ENCODE data around the gene CTPS1. TPM values are rescaled to one million over a fixed set of nuclear protein-coding genes. Genes with fewer than 3 reads are reported as not detected.

Gene CTPS1
- total RNA-seq, 1 donor from 2014 or later = 61.6 TPM

DNA sequence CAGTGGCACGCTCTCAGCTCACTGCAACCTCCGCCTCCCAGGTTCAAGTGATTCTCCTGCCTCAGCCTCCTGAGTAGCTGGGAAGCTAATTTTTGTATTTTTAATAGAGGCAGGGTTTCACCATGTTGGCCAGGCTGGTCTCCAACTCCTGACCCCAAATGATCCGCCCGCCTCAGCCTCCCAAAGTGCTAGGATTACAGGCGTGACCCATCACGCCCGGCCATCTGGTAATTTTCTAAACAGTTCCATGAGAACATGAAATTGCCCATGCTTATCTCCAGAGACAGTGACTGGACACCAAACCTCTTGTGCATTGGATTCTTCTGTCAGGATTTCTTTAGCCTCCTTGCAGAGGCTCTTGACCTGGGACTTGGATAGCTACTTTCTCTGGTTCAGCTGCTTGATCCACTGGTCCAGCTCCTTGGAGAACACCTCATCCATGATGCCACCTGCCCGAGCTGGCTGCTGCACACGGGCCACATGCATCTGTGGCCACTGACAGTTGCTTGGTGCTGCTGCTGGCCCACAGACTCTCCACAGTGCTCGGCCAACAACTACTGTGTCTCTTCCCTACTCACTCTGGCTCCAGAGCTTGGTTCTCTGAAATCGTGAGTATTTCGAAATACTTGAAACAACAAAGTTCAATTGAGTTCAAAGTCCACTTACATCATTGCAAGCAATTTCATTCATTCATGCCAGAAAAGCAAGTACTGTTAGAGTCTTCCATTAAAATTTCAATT, 40.0 kb upstream of the CTPS1 start:
- H3K4me3 ChIP-seq (ENCODE audit: low read depth, low read length) = no peak overlapping the region
- DNase-seq (ENCODE audit: low read depth) = peak; percentile 54
- TF ChIP-seq CTCF (conservative IDR thresholded peaks at IDR 0.05; ENCODE audit: low read depth, low read length) = no peak

DNA sequence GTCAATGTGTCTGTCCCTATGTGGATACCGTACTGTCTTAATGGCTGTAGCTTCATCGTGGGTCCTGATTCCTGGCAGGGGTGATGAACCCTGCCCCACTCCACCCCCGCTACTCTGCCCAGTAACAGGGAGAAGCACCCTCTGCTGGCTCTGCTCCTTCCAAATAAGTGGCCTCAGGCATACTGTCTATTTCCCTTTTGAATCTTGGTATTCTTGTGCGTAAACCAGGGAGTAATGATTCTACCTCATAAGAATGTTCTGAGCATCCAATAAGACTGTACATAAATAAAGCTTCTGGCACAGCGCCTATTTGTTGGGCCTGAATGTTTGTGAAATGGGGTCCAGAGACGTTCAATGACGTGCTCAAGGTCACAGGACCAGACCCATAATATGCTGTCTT, 35.2 kb upstream of the CTPS1 start:
- TF ChIP-seq CTCF (conservative IDR thresholded peaks at IDR 0.05; ENCODE audit: low read depth, low read length) = peak; percentile 43
- DNase-seq (ENCODE audit: low read depth) = peak; percentile 83
- no peak overlapping the region for H3K4me3 ChIP-seq (ENCODE audit: low read depth, low read length)

DNA sequence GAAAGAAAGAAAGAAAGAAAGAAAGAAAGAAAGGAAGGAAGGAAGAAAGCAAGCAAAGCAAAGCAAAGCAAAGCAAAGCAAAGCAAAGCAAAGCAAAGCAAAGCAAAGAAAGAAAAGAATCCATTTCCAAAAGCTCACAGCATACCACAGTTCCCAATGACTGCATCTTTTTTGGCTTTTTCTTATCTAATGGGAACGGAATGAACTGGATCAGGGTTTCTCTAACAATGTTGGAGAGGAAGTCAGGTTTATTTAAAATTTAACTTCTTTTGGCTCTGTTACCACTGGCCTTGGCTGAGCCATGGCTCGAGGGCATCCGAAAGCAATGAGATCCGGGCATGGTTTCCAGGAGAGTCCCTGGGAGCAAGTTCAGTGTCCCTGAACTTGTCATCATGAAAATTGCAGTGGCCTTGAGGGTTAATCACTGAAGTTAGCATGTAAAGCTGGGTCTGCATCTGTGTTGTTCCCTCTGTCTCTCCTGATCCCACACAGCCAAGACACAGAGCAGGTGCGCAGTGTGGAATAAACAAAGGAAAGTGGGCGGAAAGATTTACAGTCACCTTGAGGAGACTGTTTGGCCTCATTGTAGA, 34.6 kb upstream of the CTPS1 start:
- TF ChIP-seq CTCF (conservative IDR thresholded peaks at IDR 0.05; ENCODE audit: low read depth, low read length) = no peak
- peak; percentile 53 for DNase-seq (ENCODE audit: low read depth)

GRCh38 chr1:40945491-40945973, 34.0 kb upstream of the CTPS1 start:
- no peak for DNase-seq (ENCODE audit: low read depth)

More for the DNA sequence above, 34.6 kb upstream of the CTPS1 start:
- H3K4me3 ChIP-seq (ENCODE audit: low read depth, low read length) = no peak overlapping the region

DNA sequence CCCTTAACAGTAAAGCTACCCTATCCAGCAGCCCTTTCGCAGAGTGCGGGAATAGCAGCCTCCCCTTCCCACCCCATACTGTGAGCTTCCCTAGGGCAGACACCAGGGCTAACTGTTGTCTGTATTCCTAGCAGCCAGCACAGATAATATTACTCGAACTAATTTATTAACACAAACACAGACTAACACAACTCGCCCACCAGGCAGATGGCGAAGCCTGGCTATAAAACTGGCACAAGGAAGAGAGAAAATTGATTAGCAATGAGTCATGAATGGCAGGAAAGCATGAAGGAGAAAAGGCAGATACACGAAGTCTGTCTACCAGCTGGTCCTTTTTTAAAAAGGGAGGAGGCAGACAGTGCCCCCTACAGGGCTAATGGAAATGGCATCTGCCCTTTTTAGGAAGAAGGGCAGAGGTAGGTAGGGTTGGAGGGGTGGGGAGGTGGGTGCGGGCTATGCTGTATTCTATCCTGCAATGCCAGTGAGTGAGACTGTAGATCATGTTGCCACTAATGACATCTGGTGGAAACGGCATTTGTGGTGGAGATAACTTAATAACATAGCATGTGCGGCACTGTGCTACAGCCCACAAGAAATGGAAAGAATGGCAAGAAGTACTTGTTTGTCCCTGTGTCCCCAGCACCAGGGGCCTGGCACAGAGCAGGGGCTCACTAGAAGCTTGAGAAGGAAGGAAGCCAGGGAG, 30.6 kb upstream of the CTPS1 start:
- DNase-seq (ENCODE audit: low read depth) = peak; percentile 71
- peak; percentile 91 for TF ChIP-seq CTCF (conservative IDR thresholded peaks at IDR 0.05; ENCODE audit: low read depth, low read length)
- no peak overlapping the region for H3K4me3 ChIP-seq (ENCODE audit: low read depth, low read length)

More at GRCh38 chr1:40945491-40945973, 34.0 kb upstream of the CTPS1 start:
- no peak overlapping the region for H3K4me3 ChIP-seq (ENCODE audit: low read depth, low read length)
- TF ChIP-seq CTCF (conservative IDR thresholded peaks at IDR 0.05; ENCODE audit: low read depth, low read length) = no peak

- no peak for DNase-seq (ENCODE audit: low read depth)
- no peak overlapping the region for H3K4me3 ChIP-seq (ENCODE audit: low read depth, low read length)
- TF ChIP-seq CTCF (conservative IDR thresholded peaks at IDR 0.05; ENCODE audit: low read depth, low read length) = no peak
Observed at GRCh38 chr1:40949563-40949962, 29.9 kb upstream of the CTPS1 start.
